SH-SY5Y (cell line): ENCODE measurements around the gene NOD1.

Source experiments
- GATA2 ChIP-seq: IDR thresholded peaks from 2 replicates; pipeline ENCODE4 v1.6.1; 2011; ENCODE audit warnings: mild to moderate bottlenecking, low read depth, low read length
- GATA3 ChIP-seq: IDR thresholded peaks from 2 replicates; pipeline ENCODE4 v1.6.1; 2011; ENCODE audit warnings: low read depth, mild to moderate bottlenecking, low read length, moderate library complexity

DNA sequence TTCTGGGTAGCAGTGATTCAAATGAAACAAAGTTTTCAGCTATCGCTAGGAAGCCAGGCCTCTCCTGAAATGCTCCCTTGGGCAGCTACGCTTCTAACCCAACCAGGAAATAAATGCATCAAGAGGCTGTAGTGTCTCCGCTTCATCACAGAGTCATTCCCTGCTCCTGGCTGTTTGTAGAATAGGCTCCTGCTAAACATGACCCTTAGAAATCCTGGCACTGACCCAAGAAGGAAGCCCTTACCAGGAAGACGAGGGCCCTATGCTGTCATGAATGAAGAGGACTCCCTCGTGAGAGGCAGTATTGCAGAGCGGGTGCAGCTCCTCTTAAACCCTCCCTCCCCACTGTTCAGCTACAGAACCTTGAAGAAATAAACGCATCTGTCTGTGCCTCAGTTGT is 48.3 kb downstream of the NOD1 start:
- TF ChIP-seq GATA2: no peak
- no peak for TF ChIP-seq GATA3
